Breast epithelium (tissue), 3 donors: Measurements from ENCODE around the gene ZNF215.

ENCODE experiments used
- POLR2A ChIP-seq: fragments of 450-650 bp; IDR thresholded peaks from one replicate; pipeline ENCODE4 v1.6.1; 2016; ENCODE audit warnings: antibody characterized with exemption, mild to moderate bottlenecking, moderate library complexity
- POLR2AphosphoS5 ChIP-seq, 3 donors: sonication (generic); formaldehyde crosslinking; IDR thresholded peaks; one replicate each; pipeline ENCODE4 v1.6.1; 2017; ENCODE audit warnings: antibody characterized with exemption in 3 of 3
- TF ChIP-seq, protein P1 (sequence below), 3 donors: fragments of 450-650 bp; IDR thresholded peaks; one replicate each; pipeline ENCODE4 v1.5.1; 2016 to 2017; ENCODE audit warnings: antibody characterized with exemption in 3 of 3, mild to moderate bottlenecking in 3 of 3, moderate library complexity in 3 of 3

- TF ChIP-seq, protein P1, sequence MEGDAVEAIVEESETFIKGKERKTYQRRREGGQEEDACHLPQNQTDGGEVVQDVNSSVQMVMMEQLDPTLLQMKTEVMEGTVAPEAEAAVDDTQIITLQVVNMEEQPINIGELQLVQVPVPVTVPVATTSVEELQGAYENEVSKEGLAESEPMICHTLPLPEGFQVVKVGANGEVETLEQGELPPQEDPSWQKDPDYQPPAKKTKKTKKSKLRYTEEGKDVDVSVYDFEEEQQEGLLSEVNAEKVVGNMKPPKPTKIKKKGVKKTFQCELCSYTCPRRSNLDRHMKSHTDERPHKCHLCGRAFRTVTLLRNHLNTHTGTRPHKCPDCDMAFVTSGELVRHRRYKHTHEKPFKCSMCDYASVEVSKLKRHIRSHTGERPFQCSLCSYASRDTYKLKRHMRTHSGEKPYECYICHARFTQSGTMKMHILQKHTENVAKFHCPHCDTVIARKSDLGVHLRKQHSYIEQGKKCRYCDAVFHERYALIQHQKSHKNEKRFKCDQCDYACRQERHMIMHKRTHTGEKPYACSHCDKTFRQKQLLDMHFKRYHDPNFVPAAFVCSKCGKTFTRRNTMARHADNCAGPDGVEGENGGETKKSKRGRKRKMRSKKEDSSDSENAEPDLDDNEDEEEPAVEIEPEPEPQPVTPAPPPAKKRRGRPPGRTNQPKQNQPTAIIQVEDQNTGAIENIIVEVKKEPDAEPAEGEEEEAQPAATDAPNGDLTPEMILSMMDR (IDR thresholded peaks at IDR 0.05): no peak
- TF ChIP-seq POLR2A (no peak), POLR2AphosphoS5 (IDR thresholded peaks at IDR 0.05) (no peak)
Observed at GRCh38 chr11:6928916-6929315, 2.7 kb downstream of the ZNF215 start.
